Astrocyte of the spinal cord (primary cell): Measurements from ENCODE around the gene IL3RA.
"Not testable (repeated sequence)": the region's sequence is repeated elsewhere in the genome, so short reads cannot be mapped to it uniquely, and the experiment has no call there.

Experiments
- DNase-seq: peaks from one replicate; pipeline ENCODE4 v3.0.0; 2011; ENCODE audit warnings: low read depth, low spot score
- H3K4me3 ChIP-seq: 2 replicates; pipeline ENCODE4 v1.5.1; 2011; ENCODE audit warnings: low read depth, mild to moderate bottlenecking, low read length, moderate library complexity
- in situ Hi-C: cut with HindIII; loops from 2 replicates; pipeline ENCODE4 v1.10.0; 2017; ENCODE audit warnings: low sequenced_read_pairs
- TF ChIP-seq, protein P1 (sequence below): IDR thresholded peaks from 2 replicates; pipeline ENCODE4 v1.5.1; 2012; ENCODE audit warnings: low read depth, mild to moderate bottlenecking, low read length, inconsistent platforms

IL3RA gene

DNA sequence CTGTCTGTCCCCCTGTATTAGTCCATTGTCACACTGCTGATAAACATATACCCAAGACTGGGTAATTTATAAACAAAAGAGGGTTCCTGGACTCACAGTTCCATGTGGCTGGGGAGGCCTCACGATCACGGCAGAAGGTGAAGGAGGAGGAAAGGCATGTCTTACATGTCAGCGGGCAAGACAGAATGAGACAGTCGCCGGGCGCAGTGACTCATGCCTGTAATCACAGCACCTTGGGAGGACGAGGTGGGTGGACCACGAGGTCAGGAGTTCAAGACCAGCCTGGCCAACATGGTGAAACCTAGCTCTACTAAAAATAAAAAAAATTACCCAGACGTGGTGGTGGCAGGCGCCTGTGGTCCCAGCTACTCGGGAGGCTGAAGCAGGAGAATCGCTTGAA lies 24.7 kb downstream of the IL3RA start:
- in situ Hi-C loops: no loop called here
- DNase-seq: no peak
- no peak overlapping the region for H3K4me3 ChIP-seq
- TF ChIP-seq, protein P1, sequence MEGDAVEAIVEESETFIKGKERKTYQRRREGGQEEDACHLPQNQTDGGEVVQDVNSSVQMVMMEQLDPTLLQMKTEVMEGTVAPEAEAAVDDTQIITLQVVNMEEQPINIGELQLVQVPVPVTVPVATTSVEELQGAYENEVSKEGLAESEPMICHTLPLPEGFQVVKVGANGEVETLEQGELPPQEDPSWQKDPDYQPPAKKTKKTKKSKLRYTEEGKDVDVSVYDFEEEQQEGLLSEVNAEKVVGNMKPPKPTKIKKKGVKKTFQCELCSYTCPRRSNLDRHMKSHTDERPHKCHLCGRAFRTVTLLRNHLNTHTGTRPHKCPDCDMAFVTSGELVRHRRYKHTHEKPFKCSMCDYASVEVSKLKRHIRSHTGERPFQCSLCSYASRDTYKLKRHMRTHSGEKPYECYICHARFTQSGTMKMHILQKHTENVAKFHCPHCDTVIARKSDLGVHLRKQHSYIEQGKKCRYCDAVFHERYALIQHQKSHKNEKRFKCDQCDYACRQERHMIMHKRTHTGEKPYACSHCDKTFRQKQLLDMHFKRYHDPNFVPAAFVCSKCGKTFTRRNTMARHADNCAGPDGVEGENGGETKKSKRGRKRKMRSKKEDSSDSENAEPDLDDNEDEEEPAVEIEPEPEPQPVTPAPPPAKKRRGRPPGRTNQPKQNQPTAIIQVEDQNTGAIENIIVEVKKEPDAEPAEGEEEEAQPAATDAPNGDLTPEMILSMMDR: no peak

DNA sequence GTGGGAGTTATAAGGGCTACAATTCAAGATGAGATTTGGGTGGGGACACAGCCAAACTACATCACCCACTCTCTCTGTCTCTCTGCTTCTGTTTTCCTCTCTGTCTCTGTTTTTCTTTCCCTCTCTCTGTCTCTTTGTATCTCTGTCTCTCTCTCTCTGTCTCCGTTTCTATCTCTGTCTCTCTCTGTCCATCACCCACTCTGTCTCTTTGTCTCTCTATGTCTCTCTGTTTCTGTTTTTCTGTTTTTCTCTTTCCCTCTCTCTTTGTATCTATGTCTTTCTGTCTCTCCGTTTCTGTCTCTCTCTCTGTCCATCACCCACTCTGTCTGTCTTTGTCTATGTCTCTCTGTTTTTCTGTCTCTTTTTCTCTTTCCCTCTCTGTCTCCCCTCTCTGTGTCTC lies 25.3 kb downstream of the IL3RA start:
- in situ Hi-C loops: no loop called here
- TF ChIP-seq, protein P1: no peak
- no peak overlapping the region for H3K4me3 ChIP-seq
- DNase-seq: no peak

DNA sequence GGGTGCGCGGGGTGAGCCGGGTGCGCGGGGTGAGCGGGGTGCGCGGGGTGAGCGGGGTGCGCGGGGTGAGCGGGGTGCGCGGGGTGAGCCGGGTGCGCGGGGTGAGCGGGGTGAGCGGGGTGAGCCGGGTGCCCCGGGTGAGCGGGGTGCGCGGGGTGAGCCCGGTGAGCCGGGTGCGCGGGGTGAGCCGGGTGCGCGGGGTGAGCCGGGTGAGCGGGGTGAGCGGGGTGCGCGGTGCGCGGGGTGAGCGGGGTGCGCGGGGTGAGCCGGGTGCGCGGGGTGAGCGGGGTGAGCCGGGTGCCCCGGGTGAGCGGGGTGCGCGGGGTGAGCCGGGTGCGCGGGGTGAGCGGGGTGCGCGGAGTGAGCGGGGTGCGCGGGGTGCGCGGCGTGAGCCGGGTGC lies 29.8 kb downstream of the IL3RA start:
- H3K4me3 ChIP-seq, DNase-seq, in situ Hi-C loops: not testable (repeated sequence)

DNA sequence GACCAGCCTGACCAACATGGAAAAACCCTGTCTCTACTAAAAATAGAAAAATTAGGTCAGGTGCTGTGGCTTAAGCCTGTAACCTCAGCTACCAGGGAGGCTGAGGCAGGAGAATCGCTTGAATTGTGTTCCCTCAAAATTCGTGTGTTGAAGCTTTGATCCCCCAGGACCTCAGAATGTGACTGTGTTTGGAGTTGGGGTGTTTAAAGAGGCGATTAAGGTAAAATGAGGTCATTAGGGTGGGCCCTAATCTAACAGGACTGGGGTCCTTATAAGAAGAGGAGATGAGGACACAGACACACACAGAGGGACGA lies 31.8 kb downstream of the IL3RA start:
- in situ Hi-C loops: no loop called here
- TF ChIP-seq, protein P1: no peak
- H3K4me3 ChIP-seq: no peak overlapping the region
- no peak for DNase-seq

DNA sequence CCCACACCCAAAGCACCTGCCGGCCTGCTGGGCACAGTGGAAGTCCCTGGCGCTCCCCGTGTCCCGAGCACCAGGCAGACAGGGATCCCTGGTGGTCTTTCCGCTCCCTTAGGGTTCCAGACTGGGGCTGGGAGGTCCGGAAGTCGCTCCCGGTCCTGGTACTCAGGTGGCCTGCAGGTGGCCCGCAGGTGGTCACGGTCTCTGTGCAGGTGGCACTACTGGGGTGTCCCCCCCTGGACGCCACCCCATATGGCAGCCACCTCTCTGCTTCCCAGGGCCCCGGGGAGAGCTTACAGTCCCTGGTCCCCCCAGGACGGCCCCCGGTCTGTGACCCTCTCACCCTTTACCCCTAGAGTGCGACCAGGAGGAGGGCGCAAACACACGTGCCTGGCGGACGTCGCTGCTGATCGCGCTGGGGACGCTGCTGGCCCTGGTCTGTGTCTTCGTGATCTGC lies 41.7 kb downstream of the IL3RA start:
- H3K4me3 ChIP-seq: no peak overlapping the region
- TF ChIP-seq, protein P1: no peak
- DNase-seq: no peak
- in situ Hi-C loops: no loop called here

DNA sequence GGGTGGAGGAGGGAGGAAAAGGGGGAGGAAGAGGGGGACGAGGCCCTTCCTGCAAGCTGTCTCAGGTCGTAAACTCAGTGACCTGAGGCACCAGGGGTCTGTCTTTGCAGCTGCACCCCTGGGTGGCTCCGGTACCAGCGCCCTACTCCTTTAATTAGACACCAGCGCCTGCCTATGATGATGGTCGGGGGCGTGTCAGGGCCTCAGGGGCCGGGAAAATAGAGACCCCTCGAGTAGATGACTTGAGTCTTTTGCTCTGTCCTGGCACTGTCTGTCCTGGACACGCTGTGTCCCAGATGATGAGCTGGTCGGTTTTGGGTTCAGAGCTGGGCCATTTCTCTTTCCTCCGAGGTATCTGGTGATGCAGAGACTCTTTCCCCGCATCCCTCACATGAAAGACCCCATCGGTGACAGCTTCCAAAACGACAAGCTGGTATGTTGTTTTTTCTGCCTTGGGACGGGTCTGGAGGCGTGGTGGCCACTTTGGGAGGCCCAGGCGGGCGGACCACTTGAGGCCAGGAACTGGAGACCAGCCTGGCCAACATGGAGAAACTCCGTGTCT lies 44.2 kb downstream of the IL3RA start:
- no peak for DNase-seq
- no peak overlapping the region for H3K4me3 ChIP-seq
- in situ Hi-C loops: no loop called here
- TF ChIP-seq, protein P1: no peak

DNA sequence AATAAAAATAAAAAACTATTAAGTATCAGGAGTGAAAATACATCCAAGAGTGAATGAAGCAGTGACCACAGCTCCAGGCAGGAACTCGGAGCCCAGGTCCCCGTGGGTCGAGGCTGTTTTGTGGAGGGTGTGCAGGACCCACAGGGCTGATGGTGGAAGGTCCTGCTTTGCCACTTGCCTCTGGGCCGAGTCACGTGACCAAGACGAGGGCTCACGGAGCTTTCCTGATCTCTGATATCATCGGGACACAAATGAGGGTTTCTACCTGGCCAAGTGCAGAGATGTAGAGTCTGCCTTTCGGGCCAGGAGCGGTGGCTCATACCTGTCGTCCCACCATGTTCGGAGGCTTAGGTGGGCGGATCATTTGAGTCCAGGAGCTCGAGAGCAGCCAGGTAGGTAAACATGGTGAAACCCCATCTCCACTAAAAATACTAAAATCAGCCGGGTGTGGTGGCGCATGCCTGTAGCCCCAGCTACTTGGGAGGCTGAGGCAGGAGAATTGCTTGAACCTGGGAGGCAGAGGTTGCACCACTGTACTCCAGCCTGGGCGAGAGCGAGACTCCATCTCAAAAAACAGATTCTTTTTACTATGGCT lies 48.2 kb downstream of the IL3RA start:
- H3K4me3 ChIP-seq: no peak overlapping the region
- in situ Hi-C loops: no loop called here
- TF ChIP-seq, protein P1: no peak
- DNase-seq: no peak
